DND-41 (cell line): ENCODE data around the gene ADGB.

ENCODE experiments used
- ATAC-seq: fragments of 200-7000 bp; cut with Tn5 transposase; 3 replicates; pipeline ENCODE4 v1.9.1; 2021; ENCODE audit warnings: low read depth; ENCODE audit not compliant: insufficient read depth
- DNase-seq: peaks from one replicate; pipeline ENCODE4 v3.0.0-alpha.2; 2020
- H2AFZ ChIP-seq: 2 replicates; pipeline ENCODE4 v1.6.0; 2012; ENCODE audit warnings: low read depth, low read length
- H3K27ac ChIP-seq: 2 replicates; pipeline ENCODE4 v1.5.1; 2012; ENCODE audit warnings: low read length, inconsistent platforms
- H3K27me3 ChIP-seq: fragments of 200-600 bp; sonication (generic); 2 replicates; pipeline ENCODE4 v1.6.0; 2012; ENCODE audit warnings: low read length, mild to moderate bottlenecking, inconsistent platforms; ENCODE audit not compliant: insufficient read depth, poor library complexity
- H3K36me3 ChIP-seq: 2 replicates; pipeline ENCODE4 v1.5.1; 2012; ENCODE audit warnings: low read length, inconsistent platforms; ENCODE audit not compliant: insufficient read depth
- H3K4me1 ChIP-seq: 2 replicates; pipeline ENCODE4 v1.5.1; 2012; ENCODE audit warnings: mild to moderate bottlenecking, low read length; ENCODE audit not compliant: insufficient read depth
- H3K4me2 ChIP-seq: 2 replicates; pipeline ENCODE4 v1.6.0; 2012; ENCODE audit warnings: mild to moderate bottlenecking, moderate library complexity, low read length, inconsistent platforms; ENCODE audit not compliant: insufficient read depth
- H3K4me3 ChIP-seq, 2 experiments: fragments of 200-600 bp in 1 of 2; shearing (Covaris generic) in 1 of 2; 2 replicates each; pipeline ENCODE4 v1.5.1; 2012 to 2016; ENCODE audit warnings: inconsistent platforms in 2 of 2, low read length in 2 of 2, mild to moderate bottlenecking in 2 of 2, low read depth in 1 of 2, moderate library complexity in 1 of 2
- H3K79me2 ChIP-seq: 2 replicates; pipeline ENCODE4 v1.6.0; 2012; ENCODE audit warnings: low read length, inconsistent platforms; ENCODE audit not compliant: insufficient read depth
- H3K9ac ChIP-seq: 2 replicates; pipeline ENCODE4 v1.6.0; 2012; ENCODE audit warnings: low read depth, mild to moderate bottlenecking, inconsistent platforms, low read length, moderate library complexity
- H3K9me3 ChIP-seq: 2 replicates; pipeline ENCODE4 v1.5.1; 2012; ENCODE audit warnings: low read length, moderate library complexity, mild to moderate bottlenecking, inconsistent platforms; ENCODE audit not compliant: insufficient read depth, severe bottlenecking
- H4K20me1 ChIP-seq: 2 replicates; pipeline ENCODE4 v1.6.0; 2012; ENCODE audit warnings: low read length; ENCODE audit not compliant: insufficient read depth
- EZH2 ChIP-seq: IDR thresholded peaks from 3 replicates; pipeline ENCODE4 v1.6.1; 2012; ENCODE audit warnings: borderline replicate concordance, low read depth, mild to moderate bottlenecking, moderate library complexity, low read length, inconsistent platforms; ENCODE audit not compliant: severe bottlenecking
- TF ChIP-seq, protein P1 (sequence below): IDR thresholded peaks from 2 replicates; pipeline ENCODE4 v1.5.1; 2012; ENCODE audit warnings: borderline replicate concordance, low read length, moderate library complexity, mild to moderate bottlenecking; ENCODE audit not compliant: poor library complexity, severe bottlenecking; ENCODE audit errors: extremely low read depth

ADGB gene

DNA sequence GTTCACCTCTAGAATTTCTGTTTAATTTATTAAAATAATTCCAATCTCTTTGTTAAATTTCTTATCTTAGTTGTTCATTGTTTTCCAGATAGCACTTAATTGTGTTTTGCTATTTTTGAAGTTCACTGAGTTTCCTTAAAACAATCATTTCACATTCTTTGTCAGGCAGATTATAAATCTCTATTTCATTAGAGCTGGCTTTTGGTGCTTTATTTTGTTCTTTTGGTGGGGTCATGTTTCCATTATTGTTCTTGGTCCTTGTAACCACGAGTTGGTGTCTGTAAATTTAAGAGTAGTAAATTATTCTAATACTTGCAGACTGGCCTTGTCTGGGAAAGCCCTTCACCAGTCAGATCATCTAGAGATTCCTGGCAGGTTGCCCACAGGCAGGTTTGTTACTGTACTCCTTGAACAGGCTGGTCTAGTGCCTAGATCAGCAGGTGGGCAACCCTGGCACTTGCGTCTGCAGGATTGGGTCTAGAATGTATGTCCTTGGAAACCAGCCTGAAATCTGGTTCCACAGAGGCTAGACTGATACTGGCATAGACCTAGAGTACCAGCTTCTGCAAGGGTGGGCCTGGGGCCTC, 110.4 kb downstream of the ADGB start:
- TF ChIP-seq, protein P1, sequence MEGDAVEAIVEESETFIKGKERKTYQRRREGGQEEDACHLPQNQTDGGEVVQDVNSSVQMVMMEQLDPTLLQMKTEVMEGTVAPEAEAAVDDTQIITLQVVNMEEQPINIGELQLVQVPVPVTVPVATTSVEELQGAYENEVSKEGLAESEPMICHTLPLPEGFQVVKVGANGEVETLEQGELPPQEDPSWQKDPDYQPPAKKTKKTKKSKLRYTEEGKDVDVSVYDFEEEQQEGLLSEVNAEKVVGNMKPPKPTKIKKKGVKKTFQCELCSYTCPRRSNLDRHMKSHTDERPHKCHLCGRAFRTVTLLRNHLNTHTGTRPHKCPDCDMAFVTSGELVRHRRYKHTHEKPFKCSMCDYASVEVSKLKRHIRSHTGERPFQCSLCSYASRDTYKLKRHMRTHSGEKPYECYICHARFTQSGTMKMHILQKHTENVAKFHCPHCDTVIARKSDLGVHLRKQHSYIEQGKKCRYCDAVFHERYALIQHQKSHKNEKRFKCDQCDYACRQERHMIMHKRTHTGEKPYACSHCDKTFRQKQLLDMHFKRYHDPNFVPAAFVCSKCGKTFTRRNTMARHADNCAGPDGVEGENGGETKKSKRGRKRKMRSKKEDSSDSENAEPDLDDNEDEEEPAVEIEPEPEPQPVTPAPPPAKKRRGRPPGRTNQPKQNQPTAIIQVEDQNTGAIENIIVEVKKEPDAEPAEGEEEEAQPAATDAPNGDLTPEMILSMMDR: no peak
- Histone ChIP-seq H3K27me3 (no peaks in the 10 kb centered on the region), H3K9me3 (no peaks in the 10 kb centered on the region), H3K79me2 (no peaks in the 10 kb centered on the region), H3K4me1 (no peaks in the 10 kb centered on the region), H4K20me1 (no peaks in the 10 kb centered on the region), H3K9ac (no peak overlapping the region), H3K4me2 (no peak overlapping the region), H3K4me3 (no peak overlapping the region), H3K36me3 (no peaks in the 10 kb centered on the region), H3K27ac (no peak overlapping the region), H2AFZ (no peak overlapping the region)
- ATAC-seq (no peak), DNase-seq (no peak)

DNA sequence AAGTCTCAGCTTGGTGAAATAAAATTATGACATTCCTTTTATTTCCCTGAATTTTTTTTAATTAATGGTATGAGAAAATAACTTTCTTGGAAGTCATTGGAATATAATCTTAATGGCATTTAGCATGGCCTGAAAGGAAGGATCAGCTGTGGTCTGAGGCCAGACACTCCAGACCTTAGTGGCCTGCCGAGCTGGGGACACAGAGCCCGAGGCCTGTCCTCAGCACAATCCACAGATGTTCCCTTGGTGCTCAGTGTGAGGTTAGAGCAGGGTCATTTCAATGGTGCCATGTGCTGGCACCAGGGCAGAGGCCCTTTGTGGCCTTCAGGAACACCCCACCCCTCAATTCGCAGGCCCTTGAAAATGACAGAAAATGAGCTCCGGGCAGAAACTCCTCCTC, 120.6 kb downstream of the ADGB start:
- Histone ChIP-seq H3K9me3 (no peaks in the 10 kb centered on the region), H3K27me3 (no peaks in the 10 kb centered on the region), H3K79me2 (no peaks in the 10 kb centered on the region), H3K4me2 (no peak overlapping the region), H3K27ac (no peak overlapping the region), H3K4me3 (no peak overlapping the region), H2AFZ (no peak overlapping the region), H3K36me3 (no peaks in the 10 kb centered on the region), H3K4me1 (no peaks in the 10 kb centered on the region), H4K20me1 (no peaks in the 10 kb centered on the region), H3K9ac (no peak overlapping the region)
- DNase-seq (no peak), ATAC-seq (no peak)
- TF ChIP-seq, protein P1: no peak
- no peak for TF ChIP-seq EZH2

DNA sequence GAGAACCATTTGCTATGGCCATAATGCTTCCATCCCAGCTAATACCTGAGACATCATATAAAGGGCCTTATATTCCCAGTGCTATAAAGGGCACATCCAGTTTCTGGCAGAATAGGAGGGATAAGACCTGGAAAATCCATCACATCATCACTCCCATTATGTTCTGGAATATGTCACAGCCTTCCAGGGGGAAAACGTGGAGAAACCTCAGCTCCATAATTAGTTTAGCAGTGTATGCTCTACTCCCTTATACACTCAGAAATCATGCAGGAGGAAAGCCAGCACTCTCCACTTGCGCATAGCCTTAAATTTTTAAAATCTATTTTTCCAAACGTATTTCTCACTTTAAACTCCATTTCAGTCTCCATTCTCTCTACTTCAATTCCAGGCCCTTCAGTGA, 140.9 kb downstream of the ADGB start:
- ATAC-seq (no peak), DNase-seq (no peak)
- no peaks in the 10 kb centered on the region for H4K20me1 ChIP-seq
- H3K79me2 ChIP-seq: no peaks in the 10 kb centered on the region
- no peak overlapping the region for H3K4me3 ChIP-seq
- TF ChIP-seq EZH2: no peak
- TF ChIP-seq, protein P1: no peak
- no peaks in the 10 kb centered on the region for H3K36me3 ChIP-seq
- no peak overlapping the region for H3K9ac ChIP-seq
- no peaks in the 10 kb centered on the region for H3K9me3 ChIP-seq
- no peaks in the 10 kb centered on the region for H3K4me1 ChIP-seq
- H3K27me3 ChIP-seq: no peaks in the 10 kb centered on the region
- H3K4me2 ChIP-seq: no peak overlapping the region
- no peak overlapping the region for H3K27ac ChIP-seq
- no peak overlapping the region for H2AFZ ChIP-seq

DNA sequence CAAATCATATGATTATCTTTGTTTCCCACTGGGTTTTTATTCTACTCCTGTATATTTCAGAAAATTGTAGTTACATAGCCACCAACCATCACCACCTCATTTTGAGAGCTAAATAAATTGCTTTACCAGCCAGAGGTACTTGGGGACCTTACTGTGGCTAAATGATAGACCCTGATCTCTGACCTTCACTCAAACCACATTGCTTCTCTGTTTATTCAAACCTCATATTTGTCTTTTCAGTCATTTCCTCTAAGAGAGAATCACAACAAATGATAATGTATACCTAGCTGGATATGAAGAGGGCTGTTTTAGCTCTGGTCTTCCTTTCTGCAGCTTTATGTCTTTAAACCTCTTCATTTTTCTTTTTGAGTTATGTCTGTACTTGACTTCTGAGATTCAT, 142.8 kb downstream of the ADGB start:
- ATAC-seq (no peak), DNase-seq (no peak)
- no peak overlapping the region for H3K27ac ChIP-seq
- H4K20me1 ChIP-seq: no peaks in the 10 kb centered on the region
- no peaks in the 10 kb centered on the region for H3K36me3 ChIP-seq
- no peak overlapping the region for H3K4me3 ChIP-seq
- H3K27me3 ChIP-seq: no peaks in the 10 kb centered on the region
- TF ChIP-seq EZH2: no peak
- TF ChIP-seq, protein P1: no peak
- H3K79me2 ChIP-seq: no peaks in the 10 kb centered on the region
- H3K4me1 ChIP-seq: no peaks in the 10 kb centered on the region
- no peak overlapping the region for H3K4me2 ChIP-seq
- H3K9ac ChIP-seq: no peak overlapping the region
- no peaks in the 10 kb centered on the region for H3K9me3 ChIP-seq
- no peak overlapping the region for H2AFZ ChIP-seq
